Stimulated activated CD8-positive, alpha-beta memory T cell treated with anti-CD3 and anti-CD28 coated beads, Interleukin-12 subunit alpha, Interleukin-12 subunit beta, amount 100 ng/mL, for 24 hours (primary cell): ENCODE measurements around the gene TPGS2.
"Not testable (repeated sequence)": the region's sequence is repeated elsewhere in the genome, so short reads cannot be mapped to it uniquely, and the experiment has no call there.

ENCODE experiments used
- DNase-seq: peaks from one replicate; pipeline ENCODE4 v3.0.0-alpha.2; 2020; ENCODE audit errors: extremely low read depth

The TPGS2 gene

DNA sequence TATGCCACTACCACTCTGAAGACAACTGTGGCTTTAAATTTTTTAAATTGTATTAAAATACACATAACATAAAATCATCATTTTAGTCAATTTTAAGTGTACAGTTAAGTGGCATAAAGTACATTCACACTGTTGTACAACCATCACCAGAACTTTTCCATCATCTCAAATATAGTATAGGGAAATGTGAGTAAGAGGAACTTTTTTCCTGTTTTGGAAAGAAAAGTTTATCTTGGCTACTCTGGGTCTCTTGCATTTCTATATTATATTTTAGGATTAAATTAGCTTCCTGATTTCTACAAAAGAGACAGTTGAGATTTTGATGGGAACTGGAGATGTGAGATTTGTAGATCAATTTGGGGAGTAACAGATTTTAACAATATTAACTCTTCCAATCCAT is 3.3 kb downstream of the TPGS2 start:
- DNase-seq: no peak

DNA sequence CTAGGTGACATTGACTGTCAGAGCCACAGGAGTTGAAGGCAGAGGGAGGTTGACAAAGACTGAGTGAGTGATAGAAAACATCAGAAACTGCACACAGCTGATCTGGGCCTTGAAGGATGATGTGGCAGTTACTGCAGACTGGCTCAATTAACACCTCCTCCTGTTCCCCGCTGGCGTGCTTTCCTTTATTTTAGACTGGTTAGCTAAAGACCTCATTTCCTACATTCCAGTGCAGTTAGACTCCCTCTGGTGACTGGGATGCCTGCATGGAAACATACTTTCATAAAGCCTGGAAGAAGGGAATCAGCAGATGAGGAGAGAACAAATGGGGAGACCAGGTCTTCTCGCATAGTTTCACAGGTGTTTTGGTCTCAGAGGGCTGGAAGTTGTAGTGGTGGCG is 7.1 kb downstream of the TPGS2 start:
- DNase-seq: no peak

GRCh38 chr18:36819621-36820020 is 9.2 kb downstream of the TPGS2 start:
- no peak for DNase-seq

DNA sequence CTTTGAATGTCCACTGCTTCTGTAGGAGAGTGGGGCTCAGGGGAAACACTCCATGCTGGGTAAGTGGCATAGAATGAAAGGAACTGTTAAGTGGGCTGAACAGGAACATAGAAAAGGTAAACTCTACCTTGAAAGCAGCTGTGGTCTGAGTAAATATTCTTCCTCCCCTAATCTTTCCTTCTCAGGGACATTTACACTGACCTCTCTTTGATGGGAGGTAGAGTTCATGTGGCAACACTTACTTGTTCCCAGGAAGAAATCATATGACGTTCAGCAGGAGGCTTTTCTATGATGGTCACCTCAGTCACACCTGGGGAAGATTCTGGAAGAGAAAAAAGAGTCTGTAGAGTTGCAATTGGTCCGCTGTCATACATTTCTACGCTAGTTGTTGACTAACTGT is 10.2 kb downstream of the TPGS2 start:
- no peak for DNase-seq

DNA sequence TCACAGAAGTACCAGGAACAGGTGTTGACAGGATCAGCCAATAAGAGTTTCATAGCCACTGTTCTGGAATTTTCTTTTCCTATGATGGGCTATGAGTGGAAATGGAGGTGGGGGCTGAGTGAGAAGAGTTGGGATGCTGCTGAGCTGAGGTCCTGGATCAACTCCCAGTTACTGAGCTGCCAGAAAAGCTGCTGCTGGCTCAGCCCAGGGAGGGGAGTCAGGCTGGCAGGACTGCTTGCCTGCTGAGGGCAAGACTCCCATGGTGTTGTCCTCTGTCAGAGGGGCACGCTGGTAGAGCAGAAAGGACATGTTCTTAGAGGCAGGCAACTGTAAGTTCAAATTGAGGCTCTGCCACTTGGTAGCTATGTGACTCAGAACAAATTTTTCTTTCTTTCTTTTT is 11.8 kb downstream of the TPGS2 start:
- no peak for DNase-seq

DNA sequence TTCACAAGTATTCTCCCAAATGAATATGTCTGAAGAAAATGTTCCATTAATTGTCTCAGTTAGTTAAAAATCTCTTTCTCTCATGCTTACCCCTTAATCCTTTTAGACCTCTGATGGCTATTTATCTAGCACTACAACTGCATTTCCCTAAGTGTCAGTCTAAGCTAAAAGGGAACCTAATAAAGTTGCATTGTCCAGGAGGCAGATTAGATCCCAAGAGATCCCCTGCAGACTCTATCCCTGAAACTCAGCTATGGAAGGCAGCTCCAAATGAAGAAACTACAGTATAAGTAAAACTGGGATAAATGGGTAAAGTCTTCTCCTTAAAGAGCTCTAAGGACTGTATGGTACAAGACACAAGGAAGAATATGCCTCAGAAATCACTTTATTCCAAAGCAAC is 12.7 kb downstream of the TPGS2 start:
- not testable (repeated sequence) for DNase-seq

DNA sequence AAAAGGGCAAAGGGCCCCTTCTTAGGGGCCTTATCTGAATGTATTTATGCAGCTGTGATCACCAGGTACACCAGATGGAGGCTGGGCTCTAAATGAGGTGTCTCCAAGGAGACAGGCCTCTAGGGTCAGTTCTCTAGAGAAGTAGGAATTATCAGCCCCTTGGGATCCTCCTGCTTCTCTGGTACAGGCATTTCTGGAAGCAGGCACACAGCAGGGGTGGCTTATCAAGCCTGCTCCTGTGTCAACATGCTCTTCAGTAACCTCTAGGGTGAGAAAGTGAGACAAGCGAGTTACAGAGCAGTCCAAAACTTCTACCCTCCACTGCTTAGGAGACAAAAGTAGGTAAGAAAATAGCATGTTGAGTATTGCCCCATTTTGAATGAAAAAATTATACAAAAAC is 13.8 kb downstream of the TPGS2 start:
- DNase-seq: no peak

GRCh38 chr18:36813824-36814223 is 15.0 kb downstream of the TPGS2 start:
- no peak for DNase-seq

- DNase-seq: no peak
Observed at GRCh38 chr18:36813101-36813775, 15.6 kb downstream of the TPGS2 start.

DNA sequence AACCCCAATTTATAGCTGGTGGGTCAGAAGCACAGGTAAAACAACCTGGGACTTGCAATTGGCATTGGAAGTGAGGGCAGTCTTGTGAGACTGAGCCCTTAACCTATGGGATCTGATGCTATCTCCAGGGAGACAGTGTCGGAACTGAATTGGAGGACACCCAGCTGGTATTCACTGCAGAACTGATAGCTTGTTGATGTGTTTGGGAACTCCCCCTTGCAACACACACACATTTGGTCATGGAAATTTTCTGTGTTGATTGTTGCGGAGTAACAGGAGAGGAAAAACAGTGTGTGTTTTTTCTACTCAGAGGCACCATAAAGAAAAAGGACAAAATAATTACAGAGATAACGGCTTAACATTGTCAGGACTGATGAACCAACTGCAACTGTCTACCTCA is 16.1 kb downstream of the TPGS2 start:
- no peak for DNase-seq

DNA sequence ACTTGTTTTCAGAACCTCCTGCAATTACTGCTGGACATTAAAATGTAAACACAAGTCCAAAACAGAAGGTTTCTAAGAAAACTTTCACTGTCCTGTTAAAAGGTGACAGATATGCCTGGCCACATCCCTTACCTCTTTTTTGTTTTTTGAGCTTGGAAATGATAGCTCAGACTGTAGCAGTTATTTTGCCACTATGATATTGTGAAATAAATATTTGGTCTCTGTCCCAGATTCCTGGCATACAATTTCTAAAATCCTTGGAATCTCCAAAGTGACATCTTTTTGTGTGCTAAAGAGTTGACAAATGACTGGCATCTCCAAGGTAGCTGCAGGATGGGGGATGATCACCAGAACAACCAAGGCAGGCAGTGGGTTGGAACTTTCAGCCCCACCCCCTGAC is 16.8 kb downstream of the TPGS2 start:
- no peak for DNase-seq

- no peak for DNase-seq
Observed at GRCh38 chr18:36811430-36811829, 17.4 kb downstream of the TPGS2 start.

GRCh38 chr18:36809590-36810381 is 19.0 kb downstream of the TPGS2 start:
- DNase-seq: no peak

- DNase-seq: no peak
Observed at GRCh38 chr18:36808681-36809080, 20.1 kb downstream of the TPGS2 start.

- no peak for DNase-seq
Observed at GRCh38 chr18:36805105-36805504, 23.7 kb downstream of the TPGS2 start.

- DNase-seq: no peak
Observed at GRCh38 chr18:36798738-36799473, 29.9 kb downstream of the TPGS2 start.

- DNase-seq: no peak
Observed at GRCh38 chr18:36792634-36793283, 36.0 kb downstream of the TPGS2 start.

DNA sequence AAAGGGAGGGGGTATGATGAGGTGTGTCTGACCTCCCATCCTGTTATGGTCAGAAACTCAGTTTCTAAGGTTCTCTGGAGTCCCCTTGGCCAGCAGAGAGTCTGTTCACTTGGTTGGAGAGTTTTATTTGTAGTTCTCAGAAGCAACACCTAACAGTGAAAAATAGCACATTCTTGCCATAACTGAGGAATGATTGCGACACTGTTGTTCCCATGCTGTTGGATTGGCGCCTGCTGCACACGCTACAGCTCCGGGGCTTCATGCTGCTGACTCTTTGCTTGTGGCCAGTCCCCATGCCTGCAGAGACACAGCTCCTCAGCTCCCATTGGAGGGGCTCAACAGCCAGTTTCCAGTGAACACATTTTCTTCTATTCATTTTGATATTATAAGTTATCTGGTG is 42.1 kb downstream of the TPGS2 start:
- DNase-seq: no peak

DNA sequence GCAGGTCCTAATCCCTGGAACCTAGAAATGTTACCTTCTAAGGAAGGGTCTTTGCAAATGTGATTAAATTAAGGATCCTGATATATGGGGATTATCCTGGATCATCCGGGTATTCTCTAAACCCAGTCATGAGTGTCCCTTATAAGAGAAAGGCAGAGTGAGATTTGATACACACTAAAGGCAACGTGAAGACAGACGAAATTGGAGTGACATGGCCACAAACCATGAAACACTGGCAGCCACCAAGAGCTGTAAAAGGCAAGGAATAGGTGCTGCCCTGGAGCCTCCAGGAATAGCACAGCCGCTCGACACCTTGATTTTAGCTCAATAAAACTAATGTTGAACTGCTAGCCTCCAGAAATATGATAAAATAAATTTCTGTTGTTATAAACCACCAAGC is 45.0 kb downstream of the TPGS2 start:
- no peak for DNase-seq

DNA sequence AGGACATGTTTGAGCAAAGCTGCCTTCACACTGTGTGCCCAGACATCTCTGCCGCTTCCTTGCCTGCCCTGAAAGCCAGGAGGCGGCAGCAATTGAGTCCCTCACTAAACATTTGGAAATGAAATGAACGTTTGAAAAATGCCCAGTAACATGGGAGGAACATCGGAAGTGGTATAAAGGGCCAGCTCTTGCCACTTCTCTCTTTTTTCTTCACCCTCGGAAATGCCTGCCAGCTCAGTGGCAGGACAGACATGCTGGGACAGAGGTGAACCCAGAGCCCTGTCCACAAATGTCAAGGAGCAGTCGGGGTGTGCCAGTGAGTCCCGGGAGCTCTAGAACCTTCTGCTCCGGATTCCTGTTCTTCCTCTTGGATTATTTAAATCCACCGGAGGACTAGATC is 46.1 kb downstream of the TPGS2 start:
- DNase-seq: no peak

DNA sequence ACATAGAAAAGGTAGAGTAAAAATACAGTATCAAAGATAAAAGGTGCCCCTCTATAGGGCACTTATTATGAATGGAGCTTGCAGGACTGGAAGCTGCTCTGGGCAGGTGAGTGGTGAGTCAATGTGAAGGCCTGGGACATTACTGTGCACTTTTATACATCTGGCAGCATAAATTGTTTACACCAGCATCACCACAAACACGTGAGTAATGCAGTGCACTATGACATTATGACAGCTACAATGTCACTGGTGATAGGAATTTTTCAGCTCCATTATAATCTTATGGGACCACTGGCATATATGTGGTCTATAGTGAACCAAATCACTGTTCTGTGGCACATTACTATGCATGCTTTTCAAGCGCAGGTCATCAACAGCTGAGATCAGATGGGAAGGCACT is 48.1 kb downstream of the TPGS2 start:
- DNase-seq: no peak

- no peak for DNase-seq
Observed at GRCh38 chr18:36777566-36777965, 51.2 kb downstream of the TPGS2 start.
